Transverse colon (tissue), 4 donors: ENCODE data around the gene HSBP1L1.

Experiments used
- CTCF ChIP-seq, 5 experiments: fragments of 200-600 bp in 3 of 5; fragments of 450-650 bp in 2 of 5; sonication (generic) in 3 of 5; IDR thresholded peaks; 1 replicate in 2 of 5; 2 replicates in 3 of 5; pipeline ENCODE4 v1.5.1; 2016 to 2017; ENCODE audit warnings: antibody characterized with exemption in 5 of 5, inconsistent platforms in 3 of 5, mild to moderate bottlenecking in 2 of 5, moderate library complexity in 1 of 5
- EP300 ChIP-seq: sonication (generic); formaldehyde crosslinking; IDR thresholded peaks from one replicate; pipeline ENCODE4 v1.6.1; 2017; ENCODE audit warnings: antibody characterized with exemption, low read depth
- POLR2A ChIP-seq: fragments of 450-650 bp; IDR thresholded peaks from one replicate; pipeline ENCODE4 v1.6.1; 2016; ENCODE audit warnings: antibody characterized with exemption, mild to moderate bottlenecking, moderate library complexity
- POLR2AphosphoS5 ChIP-seq, 3 donors: sonication (generic); formaldehyde crosslinking; IDR thresholded peaks; one replicate each; pipeline ENCODE4 v1.6.1; 2016; ENCODE audit warnings: antibody characterized with exemption in 3 of 3

GRCh38 chr18:79950515-79951341, 13.7 kb upstream of the HSBP1L1 start:
- TF ChIP-seq CTCF (IDR thresholded peaks at IDR 0.05) = no peak
- TF ChIP-seq POLR2AphosphoS5 (IDR thresholded peaks at IDR 0.05) = peak in 2 of 3 donors; percentile 28 to 60
- peak; percentile 55 for TF ChIP-seq POLR2A
- TF ChIP-seq EP300 = no peak
